ENCODE data around the gene NFAT5. TPM values are rescaled to one million over a fixed set of nuclear protein-coding genes. Genes with fewer than 3 reads are reported as not detected.

NFAT5 gene
- total and polyA plus RNA-seq, 7 donors, result 1.6 to 27.9 (median 18.8) TPM

DNA sequence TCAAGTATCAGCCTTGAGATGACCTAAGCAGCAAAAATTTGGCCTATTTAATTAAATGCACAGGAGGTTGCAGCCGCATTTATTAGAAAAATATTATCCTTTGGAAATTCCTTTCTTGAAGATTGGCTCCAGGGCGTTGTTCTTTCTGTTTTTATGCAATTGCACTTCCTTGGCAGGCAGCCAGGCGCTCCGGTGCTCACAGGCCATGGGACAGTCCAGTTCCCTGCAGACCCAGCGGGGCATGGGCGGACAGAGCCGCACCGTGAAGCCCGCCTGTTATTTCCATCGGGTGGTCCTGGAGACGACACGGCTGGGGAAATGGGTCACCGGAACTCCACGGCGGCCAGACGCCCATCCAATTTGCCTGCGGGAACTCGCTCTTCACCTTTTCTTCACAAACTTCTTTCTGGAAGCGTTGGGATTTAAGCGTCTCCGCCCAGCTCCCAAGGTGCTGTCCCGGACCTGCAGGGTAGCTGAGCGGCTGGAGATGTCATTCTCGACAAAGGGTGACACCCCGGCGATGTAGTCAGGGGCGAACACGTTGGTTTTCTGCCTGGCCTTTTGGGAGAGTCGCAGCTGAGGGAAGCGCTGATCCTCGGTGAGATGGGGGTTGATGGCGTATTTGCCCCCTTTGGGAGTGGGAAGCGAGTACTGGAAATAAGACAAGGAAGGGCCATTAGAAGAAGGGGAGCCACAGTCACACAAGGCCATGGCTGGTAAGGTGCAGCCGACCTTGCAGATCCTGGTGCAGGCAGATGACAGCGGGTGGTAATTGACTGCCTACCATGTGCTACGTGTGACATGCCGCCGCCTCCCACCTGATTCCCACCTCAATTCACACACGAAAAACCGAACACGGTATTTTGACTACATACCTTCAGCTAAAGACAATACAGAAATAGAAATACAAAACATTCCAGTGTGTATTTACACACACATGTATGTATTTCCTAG lies 176.5 kb downstream of the NFAT5 start:
- ATAC-seq (peak in 2 of 4 donors; percentile 23 to 58), DNase-seq (peak; percentile 78 to 86)
- Histone ChIP-seq H3K4me1 (no peaks in the 10 kb centered on the region), H3K4me3 (no peak overlapping the region), H3K27ac (no peak overlapping the region), H3K27me3 (ENCODE audit: insufficient read depth in 3 of 3, low read length in 2 of 3) (no peaks in the 10 kb centered on the region), H3K36me3 (ENCODE audit: insufficient read depth in 1 of 2, low read depth in 1 of 2) (peaks cover 2 to 80% of the 10 kb centered on the region in 2 donors), H3K9me3 (no peaks in the 10 kb centered on the region)
- TF ChIP-seq, protein P1, sequence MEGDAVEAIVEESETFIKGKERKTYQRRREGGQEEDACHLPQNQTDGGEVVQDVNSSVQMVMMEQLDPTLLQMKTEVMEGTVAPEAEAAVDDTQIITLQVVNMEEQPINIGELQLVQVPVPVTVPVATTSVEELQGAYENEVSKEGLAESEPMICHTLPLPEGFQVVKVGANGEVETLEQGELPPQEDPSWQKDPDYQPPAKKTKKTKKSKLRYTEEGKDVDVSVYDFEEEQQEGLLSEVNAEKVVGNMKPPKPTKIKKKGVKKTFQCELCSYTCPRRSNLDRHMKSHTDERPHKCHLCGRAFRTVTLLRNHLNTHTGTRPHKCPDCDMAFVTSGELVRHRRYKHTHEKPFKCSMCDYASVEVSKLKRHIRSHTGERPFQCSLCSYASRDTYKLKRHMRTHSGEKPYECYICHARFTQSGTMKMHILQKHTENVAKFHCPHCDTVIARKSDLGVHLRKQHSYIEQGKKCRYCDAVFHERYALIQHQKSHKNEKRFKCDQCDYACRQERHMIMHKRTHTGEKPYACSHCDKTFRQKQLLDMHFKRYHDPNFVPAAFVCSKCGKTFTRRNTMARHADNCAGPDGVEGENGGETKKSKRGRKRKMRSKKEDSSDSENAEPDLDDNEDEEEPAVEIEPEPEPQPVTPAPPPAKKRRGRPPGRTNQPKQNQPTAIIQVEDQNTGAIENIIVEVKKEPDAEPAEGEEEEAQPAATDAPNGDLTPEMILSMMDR (IDR thresholded peaks at IDR 0.05), result no peak
- intact Hi-C loops (cut with DNase I), result no loop called here
- 77 to 82% (median 79%) methylated on average over 36 to 41 of the region's 41 CpGs for WGBS, 3 donors

DNA sequence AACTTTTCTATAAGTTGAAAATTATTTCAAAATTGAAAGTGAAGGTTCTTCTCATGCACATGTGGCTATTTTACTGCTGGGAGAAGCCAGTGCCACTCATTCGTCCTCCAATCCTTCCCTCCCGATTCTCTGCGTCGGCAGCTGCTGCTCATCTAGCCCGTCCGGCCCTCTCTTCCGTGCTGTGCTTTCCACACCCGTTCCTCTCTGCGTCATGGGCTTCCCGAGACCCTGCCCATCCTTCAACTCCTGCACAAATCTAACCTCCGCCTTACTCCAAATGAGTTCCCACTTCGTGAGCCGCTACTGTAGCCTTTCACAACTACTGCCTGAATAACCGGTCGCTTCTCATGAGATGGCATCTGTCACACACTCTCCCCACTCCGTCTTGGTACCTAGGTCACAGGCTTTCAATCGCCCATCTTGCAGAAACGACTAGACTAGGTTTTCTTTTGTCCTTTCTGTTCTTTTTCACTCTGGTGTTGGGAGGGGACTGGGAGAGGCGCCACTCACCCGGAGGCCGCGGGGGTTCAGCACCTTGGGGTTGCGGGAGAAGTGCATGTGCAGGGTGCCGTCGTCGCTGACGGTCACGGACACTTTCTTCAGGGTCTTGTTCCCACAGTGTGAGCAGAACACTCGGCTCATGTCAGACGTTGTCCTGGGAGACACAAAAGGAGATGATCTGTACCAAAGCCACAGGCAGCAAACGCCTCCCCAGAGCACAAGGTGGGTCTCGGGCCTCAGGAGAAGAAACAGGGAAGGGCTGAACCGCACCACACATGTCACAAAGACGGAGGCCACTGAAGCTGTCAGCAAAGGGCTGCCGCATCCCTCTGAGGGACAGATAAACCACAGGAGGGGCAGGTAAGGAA lies 178.8 kb downstream of the NFAT5 start:
- H3K36me3 ChIP-seq (ENCODE audit: insufficient read depth in 1 of 2, low read depth in 1 of 2), result peaks cover 2 to 100% of the 10 kb centered on the region in 2 donors
- H3K27ac ChIP-seq, result no peak overlapping the region
- no peaks in the 10 kb centered on the region for H3K9me3 ChIP-seq
- TF ChIP-seq, protein P1 (IDR thresholded peaks at IDR 0.05), result no peak
- intact Hi-C loops (cut with DNase I), result no loop called here
- no peaks in the 10 kb centered on the region for H3K4me1 ChIP-seq
- DNase-seq (no peak), ATAC-seq (no peak)
- no peak overlapping the region for H3K4me3 ChIP-seq
- 93 to 95% (median 94%) methylated on average over 35 of the region's 35 CpGs for whole genome bisulfite sequencing, 3 donors
- H3K27me3 ChIP-seq (ENCODE audit: insufficient read depth in 3 of 3, low read length in 2 of 3), result no peaks in the 10 kb centered on the region

DNA sequence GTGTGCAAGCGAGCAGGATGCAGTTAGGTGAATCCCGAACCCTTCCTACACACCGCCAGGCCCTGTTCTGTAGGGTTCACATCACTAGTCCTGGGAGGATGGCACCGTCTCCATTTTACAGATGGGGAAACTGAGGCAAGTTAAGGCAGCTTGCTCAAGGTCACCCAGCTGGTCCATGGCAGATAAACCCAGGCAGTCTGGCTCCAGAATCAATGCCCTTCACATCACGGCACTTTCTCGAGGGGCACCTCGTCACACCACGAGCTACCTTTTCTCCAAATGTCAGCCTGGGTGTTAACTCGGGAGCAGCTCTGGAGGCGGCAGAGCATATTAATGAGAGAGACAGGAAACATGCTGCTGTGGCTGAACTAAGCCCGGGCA lies 179.5 kb downstream of the NFAT5 start:
- intact Hi-C loops (cut with DNase I), result no loop called here
- DNase-seq (no peak), ATAC-seq (no peak)
- WGBS, 3 donors, result 94 to 96% (median 95%) methylated on average over 11 of the region's 11 CpGs
- H3K27me3 ChIP-seq (ENCODE audit: insufficient read depth in 3 of 3, low read length in 2 of 3), result no peaks in the 10 kb centered on the region
- H3K27ac ChIP-seq, result no peak overlapping the region
- peaks cover 2 to 100% of the 10 kb centered on the region in 2 donors for H3K36me3 ChIP-seq (ENCODE audit: insufficient read depth in 1 of 2, low read depth in 1 of 2)
- no peaks in the 10 kb centered on the region for H3K4me1 ChIP-seq
- no peak overlapping the region for H3K4me3 ChIP-seq
- no peaks in the 10 kb centered on the region for H3K9me3 ChIP-seq
- TF ChIP-seq, protein P1 (IDR thresholded peaks at IDR 0.05), result no peak

DNA sequence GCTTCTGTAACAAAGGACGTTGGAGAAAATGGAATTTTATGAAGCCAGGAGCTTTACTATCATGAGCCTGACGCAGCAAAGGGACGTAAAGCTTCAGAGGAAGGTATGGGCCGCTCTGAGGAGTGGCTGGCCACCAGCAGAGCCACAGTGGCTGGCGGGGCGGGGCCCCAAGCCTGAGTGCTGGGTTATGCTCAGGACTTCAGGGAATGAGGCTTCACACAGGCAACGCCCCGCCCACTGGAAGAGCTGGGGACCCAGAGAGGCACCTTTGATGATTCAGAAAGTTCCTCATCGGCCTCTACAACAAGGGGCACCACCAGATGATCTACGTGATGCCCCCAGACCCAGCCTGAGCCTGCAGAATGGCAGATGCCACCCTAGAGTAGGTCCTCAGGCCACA lies 180.2 kb downstream of the NFAT5 start:
- Histone ChIP-seq H3K4me3 (no peak overlapping the region), H3K9me3 (no peaks in the 10 kb centered on the region), H3K4me1 (no peaks in the 10 kb centered on the region), H3K36me3 (ENCODE audit: insufficient read depth in 1 of 2, low read depth in 1 of 2) (peaks cover 4 to 100% of the 10 kb centered on the region in 2 donors), H3K27ac (no peak overlapping the region), H3K27me3 (ENCODE audit: insufficient read depth in 3 of 3, low read length in 2 of 3) (no peaks in the 10 kb centered on the region)
- 80 to 96% (median 87%) methylated on average over 10 of the region's 10 CpGs for WGBS, 3 donors
- intact Hi-C loops (cut with DNase I), result no loop called here
- DNase-seq (no peak), ATAC-seq (no peak)
- TF ChIP-seq, protein P1 (IDR thresholded peaks at IDR 0.05), result no peak

Measured in psoas muscle (tissue), 8 donors.